ENCODE results near the gene GRK5.

GRCh38 chr10:119431034-119431772 lies 223.8 kb downstream of the GRK5 start:
- TF ChIP-seq ARNT (IDR thresholded peaks at IDR 0.05) = no peak
- no peak for TF ChIP-seq SUZ12 (IDR thresholded peaks at IDR 0.05)
- TF ChIP-seq FOXM1 (IDR thresholded peaks at IDR 0.05; ENCODE audit: borderline replicate concordance) = no peak
- no peak for TF ChIP-seq SP1 (IDR thresholded peaks at IDR 0.05)
- no peak for TF ChIP-seq NFRKB (IDR thresholded peaks at IDR 0.05)
- TF ChIP-seq HDGF (IDR thresholded peaks at IDR 0.05; ENCODE audit: borderline replicate concordance) = no peak
- TF ChIP-seq FOXA1 (IDR thresholded peaks at IDR 0.05) = no peak
- no peak for TF ChIP-seq L3MBTL2 (conservative IDR thresholded peaks at IDR 0.05)
- TF ChIP-seq ELF4 (IDR thresholded peaks at IDR 0.05) = no peak
- TF ChIP-seq TARDBP (IDR thresholded peaks at IDR 0.05) = no peak

All from HEK293T (cell line).